Esophagus mucosa (tissue), 1 donor: ENCODE measurements around the gene SCYGR4. TPM values are rescaled to one million over a fixed set of nuclear protein-coding genes. Genes with fewer than 3 reads are reported as not detected.
"Not testable (repeated sequence)": the region's sequence is repeated elsewhere in the genome, so short reads cannot be mapped to it uniquely, and the experiment has no call there.

ENCODE experiments used
- ATAC-seq: fragments of 200-7000 bp; cut with Tn5 transposase; one replicate; pipeline ENCODE4 v1.9.1; 2020
- total RNA-seq: library from RNA; stranded (reverse); gene quantifications from one replicate; pipeline ENCODE4 v1.2.4, GENCODE V29; 2023
- donor health status: DM: yes; HTN: yes; CAD: no.

Gene SCYGR4
- total RNA-seq, 1 donor from 2014 or later: not detected

- no peak for ATAC-seq
Observed at GRCh38 chr2:227614740-227615139, 2.6 kb upstream of the SCYGR4 start, which contains the start of gene SCYGR3. Gene SCYGR3, minus strand, starts transcription at chr2:227614840. Its CDS starts 0 bp downstream, at chr2:227614840.

GRCh38 chr2:227615181-227615580 is 2.1 kb upstream of the SCYGR4 start:
- no peak for ATAC-seq

GRCh38 chr2:227615906-227616305 is 1.4 kb upstream of the SCYGR4 start:
- ATAC-seq: no peak

GRCh38 chr2:227616631-227617030 is 667 bp upstream of the SCYGR4 start:
- no peak for ATAC-seq

GRCh38 chr2:227623226-227623625 is 5.9 kb downstream of the SCYGR4 start:
- peak; percentile 41 for ATAC-seq

GRCh38 chr2:227625420-227625819 is 8.1 kb downstream of the SCYGR4 start:
- ATAC-seq: no peak

- no peak for ATAC-seq
Observed at GRCh38 chr2:227626580-227627151, 9.4 kb downstream of the SCYGR4 start.

- no peak for ATAC-seq
Observed at GRCh38 chr2:227627769-227628168, 10.5 kb downstream of the SCYGR4 start.

- no peak for ATAC-seq
Observed at GRCh38 chr2:227629435-227629834, 12.1 kb downstream of the SCYGR4 start.

GRCh38 chr2:227630322-227630721 is 13.0 kb downstream of the SCYGR4 start:
- no peak for ATAC-seq

- ATAC-seq: no peak
Observed at GRCh38 chr2:227632827-227633226, 15.5 kb downstream of the SCYGR4 start.

GRCh38 chr2:227634201-227634600 is 16.9 kb downstream of the SCYGR4 start:
- no peak for ATAC-seq

GRCh38 chr2:227642656-227643055 is 25.4 kb downstream of the SCYGR4 start:
- no peak for ATAC-seq

GRCh38 chr2:227643990-227644551 is 26.8 kb downstream of the SCYGR4 start:
- no peak for ATAC-seq

- ATAC-seq: no peak
Observed at GRCh38 chr2:227653419-227653818, 36.1 kb downstream of the SCYGR4 start.

- no peak for ATAC-seq
Observed at GRCh38 chr2:227654426-227654825, 37.1 kb downstream of the SCYGR4 start.

- peak; percentile 87 for ATAC-seq
Observed at GRCh38 chr2:227655454-227655853, 38.2 kb downstream of the SCYGR4 start.

GRCh38 chr2:227657199-227657845 is 40.0 kb downstream of the SCYGR4 start:
- ATAC-seq: no peak

- ATAC-seq: no peak
Observed at GRCh38 chr2:227661025-227661649, 43.8 kb downstream of the SCYGR4 start.

GRCh38 chr2:227661827-227662226 is 44.5 kb downstream of the SCYGR4 start:
- no peak for ATAC-seq

- ATAC-seq: no peak
Observed at GRCh38 chr2:227665189-227665940, 48.1 kb downstream of the SCYGR4 start.

GRCh38 chr2:227666631-227667170 is 49.4 kb downstream of the SCYGR4 start, which contains the start of gene SCYGR5:
Gene SCYGR5, plus strand, starts transcription at chr2:227666804. Its CDS starts 0 bp downstream, at chr2:227666804.
- not testable (repeated sequence) for ATAC-seq
